ENCODE measurements around the gene MDN1. TPM values are rescaled to one million over a fixed set of nuclear protein-coding genes. Genes with fewer than 3 reads are reported as not detected.

The MDN1 gene
- total and polyA plus RNA-seq, 2 of the 4 experiments (the other 2 are of a cell fraction) = 7.7 to 26.7 TPM

DNA sequence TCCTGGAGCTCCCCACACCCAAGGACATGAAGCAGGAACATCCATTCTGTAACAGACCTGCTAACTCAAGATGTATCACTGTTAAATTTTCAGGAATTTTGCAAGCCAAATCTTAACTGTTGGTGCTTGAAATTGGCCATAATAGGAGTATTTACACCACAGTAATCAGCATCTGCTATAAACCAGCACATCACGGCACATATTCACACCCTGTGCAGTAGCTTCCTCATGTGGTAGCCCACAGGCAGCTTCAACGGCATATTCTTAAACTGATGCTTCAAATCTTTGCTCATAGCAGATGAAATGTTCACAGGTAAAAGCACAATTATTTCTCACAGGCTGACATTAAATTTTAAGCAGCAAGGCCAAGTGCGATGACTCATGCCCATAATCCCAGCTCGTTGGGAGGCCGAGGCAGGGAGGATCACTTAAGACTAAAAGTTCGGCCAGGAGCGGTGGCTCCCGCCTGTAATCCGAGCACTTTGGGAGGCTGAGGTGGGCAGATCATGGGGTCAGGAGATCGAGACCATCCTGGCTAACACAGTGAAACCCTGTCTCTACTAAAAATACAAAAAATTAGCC is 137.5 kb downstream of the MDN1 start:
- H4K8ac ChIP-seq (ENCODE audit: low read depth in 2 of 2, low read length in 2 of 2) = no peak overlapping the region
- H2AK9ac ChIP-seq (replicated peaks; ENCODE audit: low read depth, low read length, poor library complexity) = no peak overlapping the region
- H3K56ac ChIP-seq (ENCODE audit: extremely low read depth, insufficient read depth, low read length) = no peak overlapping the region
- H3K9me3 ChIP-seq (ENCODE audit: control insufficient read depth, insufficient read depth, low read length) = no peaks in the 10 kb centered on the region
- no peak overlapping the region for H3K23ac ChIP-seq (ENCODE audit: low read depth, low read length)
- H3K27me3 ChIP-seq (ENCODE audit: control insufficient read depth, insufficient read depth, low read length) = no peaks in the 10 kb centered on the region
- no peak overlapping the region for H3K9ac ChIP-seq (ENCODE audit: low read depth, low read length)
- CTCF ChIA-PET = no interaction called here
- H3K4me1 ChIP-seq (ENCODE audit: control insufficient read depth, insufficient read depth, low read length) = no peaks in the 10 kb centered on the region
- no peak overlapping the region for H3K4ac ChIP-seq (ENCODE audit: low read depth, low read length)
- no peak overlapping the region for H2BK120ac ChIP-seq (ENCODE audit: low read depth, low read length)
- 100% methylated on average over 3 of the region's 10 CpGs; no CpG with 5 or more reads in 1 of the 2 experiments for WGBS, 2 experiments (ENCODE audit: extremely low coverage in 2 of 2, insufficient read length in 1 of 2)
- no peak overlapping the region for H3K4me3 ChIP-seq (ENCODE audit: insufficient read depth, low read depth, low read length)
- peaks cover 56% of the 10 kb centered on the region for H3K36me3 ChIP-seq (ENCODE audit: control insufficient read depth, insufficient read depth, low read length)
- H4K20me1 ChIP-seq (ENCODE audit: insufficient read depth, low read length) = no peaks in the 10 kb centered on the region
- H3K9me1 ChIP-seq (ENCODE audit: insufficient read depth, low read length) = no peaks in the 10 kb centered on the region
- ATAC-seq (ENCODE audit: low read depth) (no peak), DNase-seq (no peak)
- H3K4me2 ChIP-seq (ENCODE audit: low read depth, low read length) = no peak overlapping the region
- no peak overlapping the region for H4K5ac ChIP-seq (ENCODE audit: low read depth, low read length)
- no peak overlapping the region for H3K27ac ChIP-seq (ENCODE audit: insufficient read depth, low read length)
- H3K14ac ChIP-seq (replicated peaks; ENCODE audit: low read depth, low read length) = no peak overlapping the region
- dilution Hi-C loops (cut with HindIII; ENCODE audit: low sequenced_read_pairs, unreplicated experiment) = no loop called here
- no TSS peak for BruUV-seq (replicated peaks)
- H2AK5ac ChIP-seq (ENCODE audit: low read depth, low read length) = no peak overlapping the region
- POLR2A ChIA-PET (ENCODE audit: unreplicated experiment) = no interaction called here
- no peak overlapping the region for H2AFZ ChIP-seq (replicated peaks; ENCODE audit: low read length, poor library complexity)
- no peak overlapping the region for H2BK15ac ChIP-seq (ENCODE audit: low read depth, low read length)
- H2BK5ac ChIP-seq (ENCODE audit: low read depth, low read length, poor library complexity, severe bottlenecking) = no peak overlapping the region
- H3K79me1 ChIP-seq (ENCODE audit: low read depth in 1 of 2, low read length in 2 of 2) = no peaks in the 10 kb centered on the region
- H2BK20ac ChIP-seq (ENCODE audit: low read depth, low read length) = no peak overlapping the region
- intact Hi-C loops (cut with micrococcal nuclease) = no loop called here
- no peak overlapping the region for H4K91ac ChIP-seq (ENCODE audit: insufficient read depth, low read depth, low read length)
- TF ChIP-seq MXI1 (IDR thresholded peaks at IDR 0.05; ENCODE audit: borderline replicate concordance, low read depth, low read length) (no peak), MAFK (IDR thresholded peaks at IDR 0.05; ENCODE audit: low read depth, low read length) (no peak)
- TF ChIP-seq, protein P1, sequence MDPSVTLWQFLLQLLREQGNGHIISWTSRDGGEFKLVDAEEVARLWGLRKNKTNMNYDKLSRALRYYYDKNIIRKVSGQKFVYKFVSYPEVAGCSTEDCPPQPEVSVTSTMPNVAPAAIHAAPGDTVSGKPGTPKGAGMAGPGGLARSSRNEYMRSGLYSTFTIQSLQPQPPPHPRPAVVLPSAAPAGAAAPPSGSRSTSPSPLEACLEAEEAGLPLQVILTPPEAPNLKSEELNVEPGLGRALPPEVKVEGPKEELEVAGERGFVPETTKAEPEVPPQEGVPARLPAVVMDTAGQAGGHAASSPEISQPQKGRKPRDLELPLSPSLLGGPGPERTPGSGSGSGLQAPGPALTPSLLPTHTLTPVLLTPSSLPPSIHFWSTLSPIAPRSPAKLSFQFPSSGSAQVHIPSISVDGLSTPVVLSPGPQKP (IDR thresholded peaks at IDR 0.05; ENCODE audit: borderline replicate concordance, low read depth, low read length) = no peak
- no peak overlapping the region for H3K18ac ChIP-seq (ENCODE audit: low read depth, low read length)
- in situ Hi-C loops (cut with MboI; ENCODE audit: low sequenced_read_pairs) = no loop called here
